ENCODE data around the gene ZC3H18.

ZC3H18 gene

DNA sequence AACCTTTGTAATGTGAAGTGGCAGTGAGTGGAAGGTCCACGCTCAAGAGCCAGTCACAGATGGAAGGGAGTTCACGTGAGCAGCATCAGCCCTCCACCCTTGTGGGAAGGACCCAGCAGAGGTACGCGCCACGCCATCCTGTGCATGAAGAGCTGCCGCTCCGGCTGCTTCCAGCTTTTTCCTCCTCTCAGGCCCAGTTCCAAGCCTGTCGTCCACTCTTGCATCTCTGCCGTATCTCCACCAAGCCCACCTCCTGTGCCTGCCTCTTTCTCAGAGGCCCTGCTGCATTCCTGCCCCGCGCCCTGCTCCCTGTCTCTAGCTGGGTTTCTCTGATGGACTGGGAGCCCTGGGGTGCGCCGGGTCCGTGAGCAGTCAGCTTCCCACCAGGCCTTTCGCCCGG is 10.2 kb downstream of the ZC3H18 start:
- no peak overlapping the region for H3K4me3 ChIP-seq (ENCODE audit: low read depth, low read length)
- DNase-seq (ENCODE audit: low read depth), result no peak
- TF ChIP-seq, protein P1, sequence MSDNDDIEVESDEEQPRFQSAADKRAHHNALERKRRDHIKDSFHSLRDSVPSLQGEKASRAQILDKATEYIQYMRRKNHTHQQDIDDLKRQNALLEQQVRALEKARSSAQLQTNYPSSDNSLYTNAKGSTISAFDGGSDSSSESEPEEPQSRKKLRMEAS (IDR thresholded peaks at IDR 0.05; ENCODE audit: low read depth, low read length), result no peak
- TF ChIP-seq POLR2A (IDR thresholded peaks at IDR 0.05; ENCODE audit: extremely low read depth, insufficient read length) (no peak), MYC (IDR thresholded peaks at IDR 0.05; ENCODE audit: low read depth, low read length) (no peak)
- TF ChIP-seq, protein P2, sequence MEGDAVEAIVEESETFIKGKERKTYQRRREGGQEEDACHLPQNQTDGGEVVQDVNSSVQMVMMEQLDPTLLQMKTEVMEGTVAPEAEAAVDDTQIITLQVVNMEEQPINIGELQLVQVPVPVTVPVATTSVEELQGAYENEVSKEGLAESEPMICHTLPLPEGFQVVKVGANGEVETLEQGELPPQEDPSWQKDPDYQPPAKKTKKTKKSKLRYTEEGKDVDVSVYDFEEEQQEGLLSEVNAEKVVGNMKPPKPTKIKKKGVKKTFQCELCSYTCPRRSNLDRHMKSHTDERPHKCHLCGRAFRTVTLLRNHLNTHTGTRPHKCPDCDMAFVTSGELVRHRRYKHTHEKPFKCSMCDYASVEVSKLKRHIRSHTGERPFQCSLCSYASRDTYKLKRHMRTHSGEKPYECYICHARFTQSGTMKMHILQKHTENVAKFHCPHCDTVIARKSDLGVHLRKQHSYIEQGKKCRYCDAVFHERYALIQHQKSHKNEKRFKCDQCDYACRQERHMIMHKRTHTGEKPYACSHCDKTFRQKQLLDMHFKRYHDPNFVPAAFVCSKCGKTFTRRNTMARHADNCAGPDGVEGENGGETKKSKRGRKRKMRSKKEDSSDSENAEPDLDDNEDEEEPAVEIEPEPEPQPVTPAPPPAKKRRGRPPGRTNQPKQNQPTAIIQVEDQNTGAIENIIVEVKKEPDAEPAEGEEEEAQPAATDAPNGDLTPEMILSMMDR (IDR thresholded peaks at IDR 0.05; ENCODE audit: low read depth, low read length), result no peak

DNA sequence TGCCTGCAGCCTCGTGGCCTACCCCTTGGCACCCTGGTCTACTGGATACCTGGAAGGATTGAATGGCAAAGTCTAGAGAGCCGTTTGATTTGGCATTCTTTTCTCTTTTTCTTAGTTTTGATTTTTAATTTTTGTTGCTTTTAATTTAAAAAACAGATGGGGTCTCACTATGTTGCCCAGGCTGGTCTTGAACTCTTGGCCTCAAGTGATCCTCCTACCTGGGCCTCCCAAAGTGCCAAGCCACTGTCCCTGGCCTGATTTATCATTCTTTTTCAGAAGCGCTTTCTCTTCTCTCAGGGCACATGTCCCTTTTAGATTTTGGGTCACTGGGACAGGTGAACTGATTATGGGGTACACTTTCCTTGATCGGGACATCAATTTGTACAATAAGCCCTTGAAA is 10.8 kb downstream of the ZC3H18 start:
- H3K4me3 ChIP-seq (ENCODE audit: low read depth, low read length), result no peak overlapping the region
- TF ChIP-seq, protein P1 (IDR thresholded peaks at IDR 0.05; ENCODE audit: low read depth, low read length), result no peak
- TF ChIP-seq MYC (IDR thresholded peaks at IDR 0.05; ENCODE audit: low read depth, low read length) (no peak), POLR2A (IDR thresholded peaks at IDR 0.05; ENCODE audit: extremely low read depth, insufficient read length) (no peak)
- TF ChIP-seq, protein P2 (IDR thresholded peaks at IDR 0.05; ENCODE audit: low read depth, low read length), result no peak
- DNase-seq (ENCODE audit: low read depth), result no peak

DNA sequence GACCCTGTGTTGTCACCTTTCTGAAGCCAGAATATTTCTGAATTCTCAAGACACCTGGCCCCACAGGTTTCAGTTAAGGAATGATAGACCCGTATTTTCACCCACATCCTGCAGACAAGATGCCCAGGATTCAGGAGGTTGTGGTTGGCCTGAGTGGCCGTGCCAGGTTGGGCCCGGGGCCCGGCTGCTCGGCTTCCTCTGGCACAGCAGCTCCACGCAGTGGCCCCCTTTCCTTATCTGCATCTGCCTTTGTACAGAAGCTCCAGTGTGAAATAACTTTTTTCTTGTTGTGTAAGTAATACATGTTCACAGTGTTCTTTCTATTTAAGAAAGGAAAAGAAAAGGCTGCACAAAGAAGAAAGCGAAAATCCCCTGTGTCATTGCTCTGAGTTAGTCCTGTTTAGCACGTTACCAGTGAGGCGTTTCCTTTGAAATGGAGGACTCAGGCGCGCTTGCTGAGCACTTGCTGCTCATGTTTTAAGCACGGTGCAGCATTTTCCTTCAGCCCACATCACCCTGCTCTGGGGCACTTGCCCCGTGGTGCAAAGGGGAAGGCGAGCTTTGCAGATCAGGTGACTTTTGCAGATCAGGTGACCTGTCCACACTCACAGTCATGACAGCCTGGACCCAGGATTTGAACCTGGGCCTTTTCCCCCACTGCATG is 12.8 kb downstream of the ZC3H18 start:
- TF ChIP-seq, protein P2 (IDR thresholded peaks at IDR 0.05; ENCODE audit: low read depth, low read length), result no peak
- no peak for TF ChIP-seq MYC (IDR thresholded peaks at IDR 0.05; ENCODE audit: low read depth, low read length)
- TF ChIP-seq POLR2A (IDR thresholded peaks at IDR 0.05; ENCODE audit: extremely low read depth, insufficient read length), result no peak
- TF ChIP-seq, protein P1 (IDR thresholded peaks at IDR 0.05; ENCODE audit: low read depth, low read length), result no peak
- DNase-seq (ENCODE audit: low read depth), result no peak
- no peak overlapping the region for H3K4me3 ChIP-seq (ENCODE audit: low read depth, low read length)

DNA sequence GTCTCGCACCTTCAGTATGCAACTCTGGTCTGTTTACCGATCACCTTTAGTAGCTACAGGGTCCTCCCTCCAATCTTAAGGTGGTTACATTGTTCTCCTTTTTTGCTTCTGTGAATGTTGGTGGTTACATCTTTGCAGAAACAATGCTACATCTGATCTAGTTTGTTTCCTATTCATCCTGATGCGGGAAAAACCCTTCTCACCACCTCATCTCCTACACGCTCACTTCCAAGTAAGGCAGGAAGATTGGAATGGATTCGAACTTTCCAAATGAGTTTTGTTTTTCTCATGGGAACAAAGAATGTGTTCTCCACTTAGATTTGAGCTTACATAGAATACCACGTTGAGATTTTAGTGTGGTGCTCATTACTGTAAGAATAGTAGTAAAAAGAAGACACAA is 14.5 kb downstream of the ZC3H18 start:
- DNase-seq (ENCODE audit: low read depth), result no peak
- TF ChIP-seq MYC (IDR thresholded peaks at IDR 0.05; ENCODE audit: low read depth, low read length) (no peak), POLR2A (IDR thresholded peaks at IDR 0.05; ENCODE audit: extremely low read depth, insufficient read length) (no peak)
- TF ChIP-seq, protein P2 (IDR thresholded peaks at IDR 0.05; ENCODE audit: low read depth, low read length), result no peak
- TF ChIP-seq, protein P1 (IDR thresholded peaks at IDR 0.05; ENCODE audit: low read depth, low read length), result no peak
- H3K4me3 ChIP-seq (ENCODE audit: low read depth, low read length), result no peak overlapping the region

DNA sequence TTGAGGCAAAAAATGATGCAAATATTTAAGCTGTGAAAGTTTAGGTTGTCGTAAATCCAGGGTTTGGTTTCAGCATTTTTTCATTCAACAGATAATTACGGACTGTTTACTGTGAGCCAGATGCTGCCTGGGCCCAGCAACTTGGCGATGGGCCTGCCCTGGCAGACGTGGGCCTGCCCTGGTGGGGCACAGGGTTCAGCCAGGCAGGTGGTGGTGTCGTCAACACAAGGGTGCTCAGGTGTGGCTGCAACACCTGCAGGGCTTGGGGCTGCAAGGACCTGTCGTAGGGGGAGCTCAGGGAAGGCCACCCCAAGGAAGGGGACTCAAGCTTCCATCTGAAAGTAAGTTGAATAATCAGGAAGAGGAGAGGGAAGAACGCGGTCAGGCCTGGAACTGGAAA is 15.1 kb downstream of the ZC3H18 start:
- DNase-seq (ENCODE audit: low read depth), result no peak
- H3K4me3 ChIP-seq (ENCODE audit: low read depth, low read length), result no peak overlapping the region
- TF ChIP-seq, protein P1 (IDR thresholded peaks at IDR 0.05; ENCODE audit: low read depth, low read length), result no peak
- TF ChIP-seq POLR2A (IDR thresholded peaks at IDR 0.05; ENCODE audit: extremely low read depth, insufficient read length) (no peak), MYC (IDR thresholded peaks at IDR 0.05; ENCODE audit: low read depth, low read length) (no peak)
- TF ChIP-seq, protein P2 (IDR thresholded peaks at IDR 0.05; ENCODE audit: low read depth, low read length), result no peak

All from NB4 (cell line).